ENCODE measurements around the gene IGHMBP2. TPM values are rescaled to one million over a fixed set of nuclear protein-coding genes. Genes with fewer than 3 reads are reported as not detected.

IGHMBP2 gene
- total RNA-seq, 4 donors from 2014 or later: 9.7 to 15.3 (median 12.8) TPM

DNA sequence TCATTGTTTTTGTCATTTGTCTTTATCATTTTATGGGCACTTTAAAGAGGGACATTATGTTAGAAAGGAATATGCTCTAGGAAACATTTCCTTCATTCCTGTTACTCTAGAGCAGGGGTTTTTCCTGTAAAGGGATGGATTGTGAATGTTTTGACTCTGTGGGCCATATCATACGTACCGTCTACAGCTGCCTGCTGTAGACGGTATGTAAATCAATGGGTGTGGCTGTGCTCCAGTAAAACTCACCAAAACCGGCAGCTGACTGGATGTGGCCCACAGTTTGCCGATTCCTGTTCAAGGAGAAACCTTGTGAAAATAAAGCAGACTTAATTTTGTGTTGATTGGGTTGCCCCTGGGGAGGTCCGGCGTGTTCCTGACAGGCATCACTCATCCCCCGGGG is 7.3 kb downstream of the IGHMBP2 start:
- Histone ChIP-seq H3K4me1 (peaks cover 0 to 2% (median 0%) of the 10 kb centered on the region in 3 donors), H3K9me3 (no peaks in the 10 kb centered on the region), H3K27ac (no peak overlapping the region), H3K4me3 (no peak overlapping the region), H3K36me3 (peaks cover 9 to 95% (median 54%) of the 10 kb centered on the region in 3 donors), H3K27me3 (no peaks in the 10 kb centered on the region)
- DNase-seq: no peak
- WGBS, 2 donors: 65 to 79% methylated on average over 4 of the region's 8 CpGs
- no peak for TF ChIP-seq POLR2A (IDR thresholded peaks at IDR 0.05)
- TF ChIP-seq, protein P1, sequence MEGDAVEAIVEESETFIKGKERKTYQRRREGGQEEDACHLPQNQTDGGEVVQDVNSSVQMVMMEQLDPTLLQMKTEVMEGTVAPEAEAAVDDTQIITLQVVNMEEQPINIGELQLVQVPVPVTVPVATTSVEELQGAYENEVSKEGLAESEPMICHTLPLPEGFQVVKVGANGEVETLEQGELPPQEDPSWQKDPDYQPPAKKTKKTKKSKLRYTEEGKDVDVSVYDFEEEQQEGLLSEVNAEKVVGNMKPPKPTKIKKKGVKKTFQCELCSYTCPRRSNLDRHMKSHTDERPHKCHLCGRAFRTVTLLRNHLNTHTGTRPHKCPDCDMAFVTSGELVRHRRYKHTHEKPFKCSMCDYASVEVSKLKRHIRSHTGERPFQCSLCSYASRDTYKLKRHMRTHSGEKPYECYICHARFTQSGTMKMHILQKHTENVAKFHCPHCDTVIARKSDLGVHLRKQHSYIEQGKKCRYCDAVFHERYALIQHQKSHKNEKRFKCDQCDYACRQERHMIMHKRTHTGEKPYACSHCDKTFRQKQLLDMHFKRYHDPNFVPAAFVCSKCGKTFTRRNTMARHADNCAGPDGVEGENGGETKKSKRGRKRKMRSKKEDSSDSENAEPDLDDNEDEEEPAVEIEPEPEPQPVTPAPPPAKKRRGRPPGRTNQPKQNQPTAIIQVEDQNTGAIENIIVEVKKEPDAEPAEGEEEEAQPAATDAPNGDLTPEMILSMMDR (IDR thresholded peaks at IDR 0.05): no peak
- intact Hi-C loops (cut with DNase I): no loop called here

DNA sequence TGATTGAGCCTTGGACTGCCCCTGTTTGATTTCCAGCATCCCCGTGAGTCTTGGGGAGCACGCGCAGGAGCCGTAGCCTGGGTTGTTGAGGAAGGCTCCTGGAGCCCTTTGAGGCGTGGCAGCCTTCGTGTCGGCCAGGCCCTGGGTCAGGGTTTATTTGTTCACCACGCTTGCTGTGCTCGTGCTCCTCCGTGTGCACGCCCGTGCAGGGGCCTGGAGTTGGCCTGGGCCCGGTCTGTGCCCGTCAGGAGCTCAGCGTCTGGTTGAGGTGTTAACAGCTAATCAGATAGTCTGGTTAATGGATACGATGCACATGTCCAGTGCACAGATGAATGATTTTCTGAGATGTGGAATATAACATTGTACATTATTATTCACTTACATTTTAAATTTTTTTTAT is 8.0 kb downstream of the IGHMBP2 start:
- intact Hi-C loops (cut with DNase I): no loop called here
- WGBS, 2 donors: 98% methylated on average over 7 to 10 of the region's 16 CpGs
- H3K36me3 ChIP-seq: peaks cover 13 to 100% (median 54%) of the 10 kb centered on the region in 3 donors

DNA sequence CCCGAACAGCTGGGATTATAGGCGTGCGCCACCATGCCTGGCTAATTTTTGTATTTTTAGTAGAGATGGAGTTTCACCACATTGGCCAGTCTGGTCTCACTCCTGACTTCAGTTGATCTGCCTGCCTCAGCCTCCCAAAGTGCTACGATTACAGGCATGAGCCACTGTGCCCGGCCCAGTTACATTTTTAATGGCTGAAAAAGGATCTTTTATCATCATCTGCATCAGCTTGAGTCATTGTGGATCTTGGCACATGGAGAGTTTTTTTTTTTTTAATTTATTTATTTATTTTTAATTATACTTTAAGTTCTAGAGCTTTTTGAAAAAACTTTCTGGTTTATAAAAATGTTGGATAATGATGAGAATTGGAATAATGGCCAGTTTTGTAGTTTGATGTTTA is 8.6 kb downstream of the IGHMBP2 start:
- Histone ChIP-seq H3K27ac (no peak overlapping the region), H3K4me3 (no peak overlapping the region), H3K9me3 (no peaks in the 10 kb centered on the region), H3K27me3 (no peaks in the 10 kb centered on the region), H3K4me1 (no peaks in the 10 kb centered on the region), H3K36me3 (peaks cover 13 to 100% (median 50%) of the 10 kb centered on the region in 3 donors)
- TF ChIP-seq, protein P1 (IDR thresholded peaks at IDR 0.05): no peak
- no peak for TF ChIP-seq POLR2A (IDR thresholded peaks at IDR 0.05)
- intact Hi-C loops (cut with DNase I): no loop called here
- 78 to 94% methylated on average over 5 of the region's 5 CpGs for WGBS, 2 donors
- DNase-seq: no peak

More for the DNA sequence above, 8.0 kb downstream of the IGHMBP2 start:
- Histone ChIP-seq H3K27ac (no peak overlapping the region), H3K27me3 (no peaks in the 10 kb centered on the region), H3K4me3 (no peak overlapping the region), H3K4me1 (no peaks in the 10 kb centered on the region), H3K9me3 (no peaks in the 10 kb centered on the region)
- TF ChIP-seq, protein P1 (IDR thresholded peaks at IDR 0.05): no peak
- TF ChIP-seq POLR2A (IDR thresholded peaks at IDR 0.05): no peak
- no peak for DNase-seq

DNA sequence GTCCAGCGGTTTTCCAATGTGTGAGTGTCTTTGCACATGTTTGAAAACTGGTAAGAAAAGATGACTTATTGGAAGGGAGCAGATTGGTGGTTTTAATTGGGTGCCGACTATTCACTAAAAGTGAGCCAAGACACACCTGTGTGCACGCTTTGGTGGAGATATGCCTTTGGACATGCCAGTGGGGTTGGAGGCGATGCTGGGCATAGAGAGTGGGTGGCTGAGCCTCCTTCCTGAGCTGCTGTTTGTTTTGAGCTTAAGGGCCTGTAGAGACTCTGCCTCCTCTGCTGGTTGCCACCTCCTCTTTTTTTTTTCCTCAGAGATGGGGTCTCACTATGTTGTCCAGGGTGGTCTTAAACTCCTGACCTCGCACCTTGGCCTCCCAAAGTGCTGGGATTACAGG is 9.5 kb downstream of the IGHMBP2 start:
- intact Hi-C loops (cut with DNase I): no loop called here
- no peak for TF ChIP-seq POLR2A (IDR thresholded peaks at IDR 0.05)
- TF ChIP-seq, protein P1 (IDR thresholded peaks at IDR 0.05): no peak

DNA sequence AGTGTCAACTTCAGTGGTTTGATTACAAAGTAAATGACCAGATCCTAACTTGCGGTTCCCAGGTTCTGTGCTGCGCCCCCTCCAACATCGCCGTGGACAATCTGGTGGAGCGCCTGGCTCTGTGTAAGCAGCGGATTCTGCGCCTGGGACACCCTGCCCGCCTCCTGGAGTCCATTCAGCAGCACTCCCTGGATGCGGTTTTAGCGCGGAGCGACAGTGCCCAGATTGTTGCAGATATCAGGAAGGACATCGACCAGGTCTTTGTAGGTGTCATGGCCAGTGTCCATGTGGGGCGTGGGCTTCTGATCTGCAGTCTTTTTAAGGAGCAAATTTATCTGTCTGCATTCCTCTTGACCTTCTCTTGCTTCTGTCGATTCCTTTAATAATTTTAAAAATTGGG is 11.1 kb downstream of the IGHMBP2 start:
- Histone ChIP-seq H3K27ac (no peak overlapping the region), H3K4me1 (no peaks in the 10 kb centered on the region), H3K36me3 (peaks cover 13 to 100% (median 47%) of the 10 kb centered on the region in 3 donors), H3K27me3 (no peaks in the 10 kb centered on the region), H3K9me3 (no peaks in the 10 kb centered on the region), H3K4me3 (no peak overlapping the region)
- WGBS, 2 donors: 95 to 97% methylated on average over 7 to 15 of the region's 15 CpGs
- TF ChIP-seq POLR2A (IDR thresholded peaks at IDR 0.05): no peak
- TF ChIP-seq, protein P1 (IDR thresholded peaks at IDR 0.05): no peak
- no peak for DNase-seq
- intact Hi-C loops (cut with DNase I): no loop called here

More for the DNA sequence above, 9.5 kb downstream of the IGHMBP2 start:
- DNase-seq: no peak
- H3K9me3 ChIP-seq: no peaks in the 10 kb centered on the region
- no peak overlapping the region for H3K4me3 ChIP-seq
- 90 to 96% methylated on average over 5 of the region's 5 CpGs for WGBS, 2 donors
- no peak overlapping the region for H3K27ac ChIP-seq
- H3K36me3 ChIP-seq: peaks cover 13 to 100% (median 46%) of the 10 kb centered on the region in 3 donors
- H3K4me1 ChIP-seq: no peaks in the 10 kb centered on the region
- no peaks in the 10 kb centered on the region for H3K27me3 ChIP-seq

Measured in esophagus squamous epithelium (tissue), 5 donors.